SK-N-SH treated with all-trans-retinoic acid at 6 μM for 48 hours (cell line): Measurements from ENCODE around the gene TNFRSF18.

Experiments used
- CREB5 ChIP-seq: fragments of 250-450 bp; sonication (Bioruptor Pico); IDR thresholded peaks from 2 replicates; pipeline ENCODE4 v1.5.1; 2020; ENCODE audit warnings: low read depth, mild to moderate bottlenecking, moderate library complexity
- ESRRG ChIP-seq: fragments of 250-450 bp; sonication (Bioruptor Pico); IDR thresholded peaks from 2 replicates; pipeline ENCODE4 v1.6.1; 2021; ENCODE audit warnings: mild to moderate bottlenecking
- GLIS3 ChIP-seq: fragments of 250-450 bp; sonication (Bioruptor Pico); IDR thresholded peaks from 2 replicates; pipeline ENCODE4 v1.5.0; 2020; ENCODE audit warnings: mild to moderate bottlenecking, moderate library complexity
- OSR1 ChIP-seq: fragments of 250-450 bp; sonication (Bioruptor Pico); IDR thresholded peaks from 2 replicates; pipeline ENCODE4 v1.8.0; 2022; ENCODE audit warnings: moderate library complexity, mild to moderate bottlenecking, inconsistent platforms
- PATZ1 ChIP-seq: fragments of 250-450 bp; sonication (Bioruptor Pico); IDR thresholded peaks from 2 replicates; pipeline ENCODE4 v1.8.0; 2020; ENCODE audit warnings: mild to moderate bottlenecking, moderate library complexity, borderline replicate concordance
- POU6F1 ChIP-seq: fragments of 250-450 bp; sonication (Bioruptor Pico); IDR thresholded peaks from 2 replicates; pipeline ENCODE4 v1.8.0; 2021; ENCODE audit warnings: low read depth, mild to moderate bottlenecking, moderate library complexity, borderline replicate concordance
- SNAI2 ChIP-seq: fragments of 250-450 bp; sonication (Bioruptor Pico); IDR thresholded peaks from 2 replicates; pipeline ENCODE4 v1.5.0; 2020; ENCODE audit warnings: mild to moderate bottlenecking, moderate library complexity
- ZFP3 ChIP-seq: fragments of 250-450 bp; sonication (Bioruptor Pico); IDR thresholded peaks from 2 replicates; pipeline ENCODE4 v1.5.0; 2020; ENCODE audit warnings: mild to moderate bottlenecking, moderate library complexity
- ZNF70 ChIP-seq: fragments of 450-650 bp; formaldehyde crosslinking; IDR thresholded peaks from 2 replicates; pipeline ENCODE4 v1.5.0; 2020; ENCODE audit warnings: mild to moderate bottlenecking, moderate library complexity

- TF ChIP-seq ZNF70 (CRISPR knock-in tag) (no peak), GLIS3 (CRISPR knock-in tag) (no peak), ESRRG (no peak), SNAI2 (no peak), CREB5 (CRISPR knock-in tag) (no peak), POU6F1 (CRISPR knock-in tag) (no peak), PATZ1 (CRISPR knock-in tag) (no peak), OSR1 (CRISPR knock-in tag) (no peak), ZFP3 (no peak)
Measured at GRCh38 chr1:1153874-1154273, 52.5 kb downstream of the TNFRSF18 start.
